MM.1S (cell line): ENCODE results near the gene UCMA.

Experiments used
- DNase-seq: peaks from one replicate; pipeline ENCODE4 v3.0.0-alpha.2; 2015
- H2AFZ ChIP-seq: fragments of 300-600 bp; sonication (generic); 2 replicates; pipeline ENCODE4 v1.6.0; 2016; ENCODE audit warnings: antibody characterized with exemption, low read length
- H3F3A ChIP-seq: fragments of 300-600 bp; sonication (generic); 2 replicates; pipeline ENCODE4 v1.6.1; 2016; ENCODE audit warnings: mild to moderate bottlenecking, antibody characterized with exemption, low read length, moderate library complexity, mixed read lengths; ENCODE audit not compliant: insufficient read depth
- H3K27ac ChIP-seq: fragments of 300-600 bp; sonication (generic); 2 replicates; pipeline ENCODE4 v1.5.1; 2016; ENCODE audit warnings: mild to moderate bottlenecking, low read length
- H3K27me3 ChIP-seq: fragments of 300-600 bp; sonication (generic); replicated peaks from 2 replicates; pipeline ENCODE4 v1.6.0; 2016; ENCODE audit warnings: low read length; ENCODE audit not compliant: insufficient read depth
- H3K36me3 ChIP-seq: fragments of 300-600 bp; sonication (generic); replicated peaks from 2 replicates; pipeline ENCODE4 v1.6.1; 2016; ENCODE audit warnings: mild to moderate bottlenecking, low read length, mixed read lengths; ENCODE audit not compliant: insufficient read depth
- H3K4me1 ChIP-seq: fragments of 300-600 bp; sonication (generic); 2 replicates; pipeline ENCODE4 v1.6.1; 2016; ENCODE audit warnings: low read length, mixed read lengths
- H3K4me2 ChIP-seq: fragments of 300-600 bp; sonication (generic); 2 replicates; pipeline ENCODE4 v1.6.0; 2016; ENCODE audit warnings: low read depth, low read length
- H3K4me3 ChIP-seq: fragments of 300-600 bp; sonication (generic); 2 replicates; pipeline ENCODE4 v1.5.1; 2016; ENCODE audit warnings: low read length, mixed read lengths
- H3K79me2 ChIP-seq: fragments of 300-600 bp; sonication (generic); 2 replicates; pipeline ENCODE4 v1.6.1; 2016; ENCODE audit warnings: mixed run types, low read length, mixed read lengths
- H3K9ac ChIP-seq: fragments of 300-600 bp; sonication (generic); 2 replicates; pipeline ENCODE4 v1.6.1; 2016; ENCODE audit warnings: low read length, mixed read lengths
- H3K9me2 ChIP-seq: fragments of 300-600 bp; sonication (generic); replicated peaks from 2 replicates; pipeline ENCODE4 v1.6.1; 2016; ENCODE audit warnings: mild to moderate bottlenecking, low read length, mixed read lengths; ENCODE audit not compliant: insufficient read depth
- H3K9me3 ChIP-seq: fragments of 300-600 bp; sonication (generic); replicated peaks from 2 replicates; pipeline ENCODE4 v1.6.1; 2016; ENCODE audit warnings: mild to moderate bottlenecking, low read length, mixed read lengths; ENCODE audit not compliant: insufficient read depth
- H4K20me1 ChIP-seq: fragments of 300-600 bp; sonication (generic); 2 replicates; pipeline ENCODE4 v1.6.1; 2016; ENCODE audit warnings: mild to moderate bottlenecking, low read length, moderate library complexity, mixed read lengths; ENCODE audit not compliant: insufficient read depth
- EZH2 ChIP-seq: fragments of 300-600 bp; sonication (generic); optimal IDR thresholded peaks from 2 replicates; pipeline ENCODE3; 2017; ENCODE audit warnings: low read depth, mild to moderate bottlenecking, antibody characterized with exemption, low read length, mixed read lengths
- EZH2phosphoT487 ChIP-seq: fragments of 300-600 bp; sonication (generic); IDR thresholded peaks from 2 replicates; pipeline ENCODE4 v1.6.1; 2018; ENCODE audit warnings: antibody characterized with exemption, low read length
- TF ChIP-seq, protein P1 (sequence below): fragments of 300-600 bp; sonication (generic); IDR thresholded peaks from 2 replicates; pipeline ENCODE4 v1.5.1; 2016; ENCODE audit warnings: antibody characterized with exemption, low read length, mixed read lengths

UCMA gene

DNA sequence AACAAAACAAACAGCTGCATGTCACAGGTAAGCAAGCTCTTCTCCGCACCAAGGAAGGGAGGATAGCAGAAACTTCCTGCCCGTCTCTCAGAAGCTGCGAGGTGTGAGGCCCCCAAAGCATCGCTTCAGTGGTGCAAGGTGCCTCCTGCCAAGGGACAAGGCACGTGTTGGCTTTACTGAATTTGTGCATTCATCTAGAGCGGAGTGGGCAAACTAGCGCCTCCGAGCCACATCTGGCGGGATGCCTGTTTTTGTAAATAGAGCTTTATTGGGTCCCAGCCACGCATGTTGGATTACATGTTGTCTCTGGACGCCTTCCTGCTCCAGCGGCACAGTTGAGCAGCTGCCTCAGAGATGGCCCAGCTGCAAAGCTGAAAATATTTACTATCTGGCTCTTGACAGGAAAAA, 38.0 kb upstream of the UCMA start:
- Histone ChIP-seq H3K27ac (peak overlapping the region; percentile 87), H3K4me3 (peak overlapping the region; percentile 38), H4K20me1 (no peaks in the 10 kb centered on the region), H3K4me2 (peak overlapping the region; percentile 65), H3K9me3 (no peaks in the 10 kb centered on the region), H3K79me2 (no peaks in the 10 kb centered on the region), H3K36me3 (no peaks in the 10 kb centered on the region), H3K4me1 (peaks cover 30% of the 10 kb centered on the region), H3K9ac (peak overlapping the region; percentile 62), H3K27me3 (no peaks in the 10 kb centered on the region), H2AFZ (peak overlapping the region; percentile 70), H3F3A (peaks cover 28% of the 10 kb centered on the region), H3K9me2 (no peaks in the 10 kb centered on the region)
- peak; percentile 76 for DNase-seq
- no peak for TF ChIP-seq EZH2
- TF ChIP-seq, protein P1, sequence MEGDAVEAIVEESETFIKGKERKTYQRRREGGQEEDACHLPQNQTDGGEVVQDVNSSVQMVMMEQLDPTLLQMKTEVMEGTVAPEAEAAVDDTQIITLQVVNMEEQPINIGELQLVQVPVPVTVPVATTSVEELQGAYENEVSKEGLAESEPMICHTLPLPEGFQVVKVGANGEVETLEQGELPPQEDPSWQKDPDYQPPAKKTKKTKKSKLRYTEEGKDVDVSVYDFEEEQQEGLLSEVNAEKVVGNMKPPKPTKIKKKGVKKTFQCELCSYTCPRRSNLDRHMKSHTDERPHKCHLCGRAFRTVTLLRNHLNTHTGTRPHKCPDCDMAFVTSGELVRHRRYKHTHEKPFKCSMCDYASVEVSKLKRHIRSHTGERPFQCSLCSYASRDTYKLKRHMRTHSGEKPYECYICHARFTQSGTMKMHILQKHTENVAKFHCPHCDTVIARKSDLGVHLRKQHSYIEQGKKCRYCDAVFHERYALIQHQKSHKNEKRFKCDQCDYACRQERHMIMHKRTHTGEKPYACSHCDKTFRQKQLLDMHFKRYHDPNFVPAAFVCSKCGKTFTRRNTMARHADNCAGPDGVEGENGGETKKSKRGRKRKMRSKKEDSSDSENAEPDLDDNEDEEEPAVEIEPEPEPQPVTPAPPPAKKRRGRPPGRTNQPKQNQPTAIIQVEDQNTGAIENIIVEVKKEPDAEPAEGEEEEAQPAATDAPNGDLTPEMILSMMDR, result peak; percentile 7; the same call in 1 of the 2 replicates

DNA sequence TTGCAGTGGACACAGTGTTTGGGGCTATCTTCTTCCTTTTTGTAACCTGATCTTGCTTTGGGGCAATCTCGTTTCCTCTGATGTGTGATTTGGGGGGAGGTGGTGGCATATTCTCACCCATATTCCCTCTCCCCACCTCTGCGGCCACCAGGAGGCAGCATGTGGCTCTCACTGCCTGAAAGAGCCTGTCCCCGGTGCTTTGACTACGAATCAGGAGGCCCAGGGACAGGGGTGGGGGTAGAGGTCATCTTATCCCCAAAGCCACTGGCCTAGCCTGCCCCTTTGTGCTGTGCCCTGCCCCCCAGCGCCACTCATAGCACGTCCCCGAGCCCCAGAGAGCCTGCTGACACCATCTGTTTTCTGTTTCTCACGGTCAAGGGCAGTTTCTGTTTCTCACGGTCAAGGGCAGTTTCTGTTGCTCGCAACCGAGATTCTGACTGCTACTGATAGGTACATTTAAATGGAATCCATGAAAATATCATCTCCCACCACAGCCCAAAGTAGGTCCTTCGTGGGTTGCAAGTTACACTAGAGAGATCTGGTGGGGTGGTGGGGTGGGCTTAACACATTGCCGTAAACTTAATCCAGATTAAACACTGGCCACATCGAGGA, 37.5 kb upstream of the UCMA start:
- Histone ChIP-seq H3K9me2 (no peaks in the 10 kb centered on the region), H4K20me1 (no peaks in the 10 kb centered on the region), H3K27me3 (no peaks in the 10 kb centered on the region), H3K79me2 (no peaks in the 10 kb centered on the region), H3K4me1 (peaks cover 30% of the 10 kb centered on the region), H3K4me3 (peak overlapping the region; percentile 38), H3F3A (peaks cover 28% of the 10 kb centered on the region), H3K9ac (peak overlapping the region; percentile 62), H3K27ac (peak overlapping the region; percentile 87), H3K9me3 (no peaks in the 10 kb centered on the region), H3K36me3 (no peaks in the 10 kb centered on the region), H2AFZ (peak overlapping the region; percentile 72), H3K4me2 (peak overlapping the region; percentile 65)
- TF ChIP-seq EZH2, result no peak
- TF ChIP-seq EZH2phosphoT487, result no peak
- TF ChIP-seq, protein P1, result peak; percentile 81
- DNase-seq, result peak; percentile 92

DNA sequence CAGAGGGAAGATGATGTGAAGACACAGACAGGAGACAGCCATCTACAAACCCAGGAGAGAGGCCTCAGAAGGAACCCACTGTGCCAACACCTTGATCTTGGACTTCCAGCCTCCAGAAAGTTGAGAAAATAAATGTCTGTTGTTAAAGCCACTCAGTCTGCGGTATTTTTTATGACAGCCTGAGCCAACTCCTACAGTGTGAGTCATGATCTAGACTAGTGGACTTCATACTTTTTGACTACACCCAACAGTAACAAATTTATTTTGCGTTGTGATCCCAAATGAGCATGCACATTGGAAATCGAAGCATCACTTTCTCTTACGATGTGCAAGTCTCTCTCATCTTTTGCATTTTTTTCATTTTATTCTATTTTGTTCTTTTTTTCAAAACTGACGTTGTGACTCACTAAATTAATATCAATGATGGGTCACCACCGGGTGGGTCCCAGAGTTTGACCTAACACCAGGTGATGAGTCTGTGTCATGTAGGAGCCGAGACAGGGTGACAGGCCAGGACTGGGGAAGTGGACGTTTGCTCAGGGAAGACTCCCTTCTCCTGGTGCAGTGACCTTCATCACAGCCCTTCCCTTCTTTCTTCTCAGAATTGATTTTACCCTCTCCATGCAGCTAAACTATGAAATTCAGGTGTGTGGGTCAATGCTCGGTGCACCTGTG, 36.8 kb upstream of the UCMA start:
- Histone ChIP-seq H3F3A (peaks cover 28% of the 10 kb centered on the region), H3K27ac (peak overlapping the region; percentile 87), H2AFZ (peak overlapping the region; percentile 72), H3K4me1 (peaks cover 30% of the 10 kb centered on the region), H3K27me3 (no peaks in the 10 kb centered on the region), H3K79me2 (no peaks in the 10 kb centered on the region), H3K9me3 (no peaks in the 10 kb centered on the region), H3K4me3 (peak overlapping the region; percentile 38), H4K20me1 (no peaks in the 10 kb centered on the region), H3K4me2 (peak overlapping the region; percentile 65), H3K36me3 (no peaks in the 10 kb centered on the region), H3K9me2 (no peaks in the 10 kb centered on the region), H3K9ac (peak overlapping the region; percentile 62)
- TF ChIP-seq, protein P1, result no peak
- TF ChIP-seq EZH2phosphoT487 (no peak), EZH2 (no peak)
- DNase-seq, result no peak
